GM10248 (cell line): ENCODE data around the gene LRRC7.

Experiments
- CTCF ChIA-PET: fragments of 300-600 bp; sonication (Branson Sonifier 250); formaldehyde crosslinking; extraction: SDS; loops from one replicate; lab custom pipeline; 2021; ENCODE audit warnings: antibody characterized with exemption; lab: Yijun Ruan, JAX
- POLR2A ChIA-PET: fragments of 350-650 bp; sonication (Branson Sonifier 250); formaldehyde crosslinking; extraction: SDS; loops from one replicate; lab custom pipeline; 2020; ENCODE audit warnings: antibody characterized with exemption; lab: Yijun Ruan, JAX
- DNase-seq: peaks from one replicate; pipeline ENCODE4 v3.0.0; 2012; ENCODE audit errors: extremely low spot score
- TF ChIP-seq, protein P1 (sequence below): IDR thresholded peaks from 2 replicates; pipeline ENCODE4 v1.5.1; 2012; ENCODE audit warnings: mild to moderate bottlenecking, low read depth; ENCODE audit errors: extremely low read depth, missing control alignments, control extremely low read depth

The LRRC7 gene

DNA sequence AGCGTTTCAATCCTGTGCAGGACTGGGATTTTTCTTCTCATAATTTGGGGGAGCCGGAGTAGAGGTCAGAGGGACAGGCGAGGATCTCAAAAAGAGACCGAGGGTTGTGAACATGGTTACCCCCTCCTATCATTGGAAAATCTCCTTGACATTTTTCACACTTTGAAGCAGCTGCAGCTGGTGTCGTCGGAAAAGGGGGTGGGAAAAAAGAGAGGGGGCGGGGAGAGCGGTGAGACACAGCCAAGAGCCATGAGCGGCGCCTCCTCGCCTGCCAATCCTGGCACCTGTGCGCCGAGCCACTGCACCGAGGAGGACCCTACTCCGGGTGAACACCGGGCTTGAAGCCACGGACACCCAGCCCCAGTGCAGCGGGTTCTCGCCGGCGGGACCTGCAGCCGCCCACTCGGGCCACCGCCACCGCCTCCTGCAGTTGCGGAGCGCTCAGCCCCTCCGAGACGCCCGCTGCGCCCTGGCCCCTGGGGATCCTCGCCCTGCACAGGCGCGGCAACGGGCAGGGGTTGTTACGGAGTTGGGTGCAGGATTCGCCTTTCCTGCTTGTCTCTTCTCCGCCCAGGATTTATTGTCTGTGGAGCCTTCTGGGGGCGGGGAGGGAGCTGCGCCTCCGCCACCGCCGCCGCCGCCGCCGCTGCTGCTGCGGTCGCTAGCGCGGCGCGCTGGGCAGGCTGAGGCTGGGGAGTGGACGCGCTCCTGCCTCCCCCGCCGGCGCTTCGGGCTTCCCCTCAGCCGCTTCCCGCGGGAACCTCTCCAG lies at the start of gene LRRC7:
TSS of gene LRRC7 (plus strand) at position 271 of the 769 bp plus-strand sequence. CDS start 718 bp downstream, outside the sequence.
- peak; percentile 15 for DNase-seq
- ChIA-PET CTCF (no interaction called here), POLR2A (no interaction called here)
- TF ChIP-seq, protein P1, sequence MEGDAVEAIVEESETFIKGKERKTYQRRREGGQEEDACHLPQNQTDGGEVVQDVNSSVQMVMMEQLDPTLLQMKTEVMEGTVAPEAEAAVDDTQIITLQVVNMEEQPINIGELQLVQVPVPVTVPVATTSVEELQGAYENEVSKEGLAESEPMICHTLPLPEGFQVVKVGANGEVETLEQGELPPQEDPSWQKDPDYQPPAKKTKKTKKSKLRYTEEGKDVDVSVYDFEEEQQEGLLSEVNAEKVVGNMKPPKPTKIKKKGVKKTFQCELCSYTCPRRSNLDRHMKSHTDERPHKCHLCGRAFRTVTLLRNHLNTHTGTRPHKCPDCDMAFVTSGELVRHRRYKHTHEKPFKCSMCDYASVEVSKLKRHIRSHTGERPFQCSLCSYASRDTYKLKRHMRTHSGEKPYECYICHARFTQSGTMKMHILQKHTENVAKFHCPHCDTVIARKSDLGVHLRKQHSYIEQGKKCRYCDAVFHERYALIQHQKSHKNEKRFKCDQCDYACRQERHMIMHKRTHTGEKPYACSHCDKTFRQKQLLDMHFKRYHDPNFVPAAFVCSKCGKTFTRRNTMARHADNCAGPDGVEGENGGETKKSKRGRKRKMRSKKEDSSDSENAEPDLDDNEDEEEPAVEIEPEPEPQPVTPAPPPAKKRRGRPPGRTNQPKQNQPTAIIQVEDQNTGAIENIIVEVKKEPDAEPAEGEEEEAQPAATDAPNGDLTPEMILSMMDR = no peak

DNA sequence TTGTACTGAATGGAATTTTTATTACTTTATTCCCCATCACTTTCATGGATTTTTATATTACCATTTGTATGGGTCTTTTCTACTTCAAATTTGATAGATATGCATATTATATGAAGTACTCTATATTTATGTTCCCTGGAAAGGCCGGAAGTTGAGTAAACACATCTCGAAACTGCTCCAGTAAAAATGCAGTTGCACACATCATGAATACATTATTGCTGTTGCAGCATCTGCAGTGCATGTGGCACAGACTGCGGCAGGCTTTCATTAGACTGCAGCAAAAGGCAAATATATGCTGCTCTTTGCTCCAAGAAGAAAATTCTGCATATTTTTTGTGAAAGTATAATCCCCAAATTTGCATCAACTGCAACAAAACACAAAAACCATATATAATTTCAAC lies 48.7 kb upstream of the LRRC7 start:
- CTCF ChIA-PET = no interaction called here
- TF ChIP-seq, protein P1 = no peak
- POLR2A ChIA-PET = no interaction called here
- DNase-seq = no peak

DNA sequence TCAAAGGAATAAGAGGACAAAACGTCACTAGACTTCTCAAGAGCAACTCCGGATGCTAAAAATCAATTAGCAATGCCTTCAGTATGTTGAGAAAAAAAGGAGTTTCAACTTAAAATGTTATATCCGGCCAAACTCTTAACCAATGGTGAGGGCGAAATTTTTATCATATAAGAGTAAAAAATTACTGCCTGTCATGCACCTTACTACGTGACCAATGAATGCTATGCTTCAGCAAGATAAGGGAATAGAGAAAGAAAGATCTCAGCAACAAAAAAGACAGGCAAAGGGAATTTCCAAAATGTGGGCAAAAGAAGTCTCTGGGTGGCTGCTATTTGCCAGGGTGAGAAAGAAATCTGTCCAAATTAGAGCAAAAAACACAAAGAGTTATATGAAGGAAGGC lies 47.4 kb upstream of the LRRC7 start:
- ChIA-PET POLR2A (no interaction called here), CTCF (no interaction called here)
- no peak for DNase-seq
- TF ChIP-seq, protein P1 = no peak

DNA sequence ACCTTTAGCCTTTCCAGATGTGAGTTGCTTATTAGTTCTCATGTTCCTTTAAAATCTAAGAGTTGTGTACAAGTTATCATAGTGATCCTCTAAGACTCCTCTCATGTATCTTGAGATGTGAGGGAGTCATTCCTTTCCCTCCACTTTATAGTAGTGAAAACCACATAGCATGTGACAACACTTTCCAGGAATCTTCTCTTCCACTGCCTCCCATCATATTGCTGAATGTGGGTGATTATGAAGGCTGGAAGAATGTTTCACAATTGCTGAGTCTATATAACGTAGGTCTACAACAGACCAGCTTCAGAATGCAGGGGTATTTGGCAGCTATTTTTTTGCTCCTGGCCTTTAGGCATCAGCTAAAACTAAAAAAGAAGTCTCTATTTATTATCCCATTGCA lies 44.7 kb upstream of the LRRC7 start:
- ChIA-PET POLR2A (no interaction called here), CTCF (interaction anchor here (1.6 kb wide), 1 partner anchor 10 kb away, joined by 4 read pairs; no protein-coding TSS in a partner anchor)
- TF ChIP-seq, protein P1 = no peak
- DNase-seq = no peak

DNA sequence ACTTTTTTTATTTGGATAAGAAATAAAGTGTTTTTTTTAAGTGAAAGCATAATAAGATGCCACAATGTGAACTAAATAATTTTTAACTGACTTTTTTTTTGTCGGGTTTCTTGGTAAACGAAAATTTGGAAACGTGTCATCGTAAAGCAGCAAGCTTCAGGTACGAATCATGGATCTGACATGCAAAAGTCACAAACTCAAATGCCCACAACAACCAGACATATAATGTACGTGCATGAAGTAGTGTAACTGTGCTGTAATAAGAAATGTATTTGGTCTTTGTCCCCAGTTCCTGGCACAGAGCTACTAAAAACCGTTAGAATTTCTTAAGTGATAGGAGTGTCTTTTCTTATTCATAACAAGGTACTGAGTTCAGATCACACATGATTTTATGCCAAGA lies 44.3 kb upstream of the LRRC7 start:
- DNase-seq = no peak
- TF ChIP-seq, protein P1 = no peak
- ChIA-PET CTCF (interaction anchor here (1.6 kb wide), 1 partner anchor 9 kb away, joined by 4 read pairs; no protein-coding TSS in a partner anchor), POLR2A (no interaction called here)

DNA sequence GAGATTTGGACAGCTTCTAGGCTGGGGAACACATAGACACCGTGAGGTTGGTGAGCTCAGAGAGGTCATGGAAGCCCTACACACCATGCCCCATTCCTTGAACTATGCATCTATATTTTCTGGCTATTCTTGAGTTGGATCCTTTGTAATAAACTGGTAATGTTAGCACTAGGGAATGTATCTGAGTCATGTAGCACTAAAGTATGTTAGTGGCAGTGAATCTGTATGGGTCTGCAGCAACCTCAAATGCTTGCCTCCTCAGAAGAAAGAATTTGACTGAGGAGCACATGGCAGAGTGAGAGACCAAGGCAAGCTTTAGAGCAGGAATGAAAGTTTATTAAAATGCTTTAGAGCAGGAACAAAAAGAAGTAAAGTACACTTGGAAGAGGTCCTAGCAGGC lies 43.7 kb upstream of the LRRC7 start:
- ChIA-PET CTCF (no interaction called here), POLR2A (no interaction called here)
- no peak for DNase-seq
- TF ChIP-seq, protein P1 = no peak
